Stimulated activated CD4-positive, alpha-beta T cell treated with anti-CD3 and anti-CD28 coated beads, Interleukin-1b, Interleukin-23, amount 100 ng/mL, for 24 hours (primary cell): ENCODE data around the gene SLC7A7.
"Not testable (repeated sequence)": the region's sequence is repeated elsewhere in the genome, so short reads cannot be mapped to it uniquely, and the experiment has no call there.

ENCODE experiments used
- DNase-seq, 4 experiments: peaks; one replicate each; pipeline ENCODE4 v3.0.0-alpha.2; 2020; ENCODE audit warnings: low read depth in 4 of 4, low spot score in 1 of 4

The SLC7A7 gene

GRCh38 chr14:22844221-22845102 lies 29.2 kb upstream of the SLC7A7 start:
- no peak for DNase-seq

GRCh38 chr14:22843123-22843925 lies 28.1 kb upstream of the SLC7A7 start:
- no peak for DNase-seq

GRCh38 chr14:22842211-22843122 lies 27.2 kb upstream of the SLC7A7 start:
- DNase-seq = no peak

GRCh38 chr14:22841769-22842168 lies 26.5 kb upstream of the SLC7A7 start:
- no peak for DNase-seq

GRCh38 chr14:22841311-22841710 lies 26.1 kb upstream of the SLC7A7 start:
- no peak for DNase-seq

- no peak for DNase-seq
These were observed 24.0 kb upstream of the SLC7A7 start for GRCh38 chr14:22839159-22839779.

GRCh38 chr14:22838631-22839041 lies 23.4 kb upstream of the SLC7A7 start:
- DNase-seq = no peak

GRCh38 chr14:22837750-22838538 lies 22.7 kb upstream of the SLC7A7 start:
- no peak for DNase-seq

GRCh38 chr14:22837114-22837749 lies 22.0 kb upstream of the SLC7A7 start:
- DNase-seq = no peak

- DNase-seq = no peak
These were observed 21.3 kb upstream of the SLC7A7 start, which contains the start of gene MMP14 for GRCh38 chr14:22836301-22837113. Gene MMP14 (plus strand): TSS chr14:22836585. CDS start chr14:22836818, 233 bp downstream.

GRCh38 chr14:22835505-22835904 lies 20.3 kb upstream of the SLC7A7 start:
- no peak for DNase-seq

GRCh38 chr14:22830443-22831010 lies 15.3 kb upstream of the SLC7A7 start:
- DNase-seq = no peak

GRCh38 chr14:22829661-22830442 lies 14.6 kb upstream of the SLC7A7 start, which contains the start of gene MRPL52:
Gene MRPL52 (plus strand): TSS chr14:22829887. CDS start chr14:22829913, 26 bp downstream.
- peak; percentile 71 to 83 (median 78) for DNase-seq

GRCh38 chr14:22829076-22829660 lies 13.9 kb upstream of the SLC7A7 start:
- not testable (repeated sequence) for DNase-seq

GRCh38 chr14:22824711-22825359 lies 9.6 kb upstream of the SLC7A7 start:
- no peak for DNase-seq

GRCh38 chr14:22822571-22823098 lies 7.4 kb upstream of the SLC7A7 start:
- DNase-seq = peak; percentile 26 to 50 (median 29)
